Fibroblast of lung (primary cell): ENCODE results near the gene NKX1-2.

ENCODE experiments used
- EZH2 ChIP-seq: IDR thresholded peaks from 2 replicates; pipeline ENCODE4 v1.5.1; 2012; ENCODE audit warnings: low read length, control low read depth, mild to moderate bottlenecking; ENCODE audit errors: missing control alignments
- TF ChIP-seq, protein P1 (sequence below), 2 donors: IDR thresholded peaks in 1 of 2; conservative IDR thresholded peaks in 1 of 2; 1 replicate in 1 of 2; 2 replicates in 1 of 2; pipeline ENCODE4 v1.5.1; 2011 to 2012; ENCODE audit warnings: low read length in 2 of 2, control low read depth in 1 of 2, inconsistent platforms in 1 of 2, low read depth in 1 of 2, mild to moderate bottlenecking in 1 of 2

DNA sequence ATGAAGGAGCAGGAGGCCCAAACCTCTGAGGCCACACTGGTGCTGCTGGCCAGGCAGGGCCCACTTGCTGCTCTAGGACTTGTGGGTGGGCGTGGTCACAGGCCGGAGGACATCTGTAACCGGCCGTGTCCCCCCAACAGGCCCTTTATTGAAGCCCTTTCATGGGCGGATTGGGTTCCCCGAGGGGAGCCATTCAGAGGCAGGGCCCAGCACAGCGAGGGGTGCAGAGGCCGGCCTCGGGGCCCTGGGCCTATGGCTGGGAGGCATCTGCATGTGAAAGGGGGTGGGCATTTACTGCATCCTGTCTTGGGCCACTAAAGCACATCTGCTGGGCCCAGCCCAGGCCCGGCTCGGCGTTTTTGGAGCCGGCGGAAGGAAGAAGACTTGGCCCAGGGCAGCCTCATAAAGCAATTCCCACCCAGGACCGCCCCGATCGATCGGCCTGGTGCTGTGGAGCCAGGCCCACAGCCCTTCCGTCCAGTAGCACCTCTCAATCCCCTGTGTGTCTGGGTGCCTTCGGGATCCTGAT, 20.2 kb upstream of the NKX1-2 start:
- TF ChIP-seq, protein P1, sequence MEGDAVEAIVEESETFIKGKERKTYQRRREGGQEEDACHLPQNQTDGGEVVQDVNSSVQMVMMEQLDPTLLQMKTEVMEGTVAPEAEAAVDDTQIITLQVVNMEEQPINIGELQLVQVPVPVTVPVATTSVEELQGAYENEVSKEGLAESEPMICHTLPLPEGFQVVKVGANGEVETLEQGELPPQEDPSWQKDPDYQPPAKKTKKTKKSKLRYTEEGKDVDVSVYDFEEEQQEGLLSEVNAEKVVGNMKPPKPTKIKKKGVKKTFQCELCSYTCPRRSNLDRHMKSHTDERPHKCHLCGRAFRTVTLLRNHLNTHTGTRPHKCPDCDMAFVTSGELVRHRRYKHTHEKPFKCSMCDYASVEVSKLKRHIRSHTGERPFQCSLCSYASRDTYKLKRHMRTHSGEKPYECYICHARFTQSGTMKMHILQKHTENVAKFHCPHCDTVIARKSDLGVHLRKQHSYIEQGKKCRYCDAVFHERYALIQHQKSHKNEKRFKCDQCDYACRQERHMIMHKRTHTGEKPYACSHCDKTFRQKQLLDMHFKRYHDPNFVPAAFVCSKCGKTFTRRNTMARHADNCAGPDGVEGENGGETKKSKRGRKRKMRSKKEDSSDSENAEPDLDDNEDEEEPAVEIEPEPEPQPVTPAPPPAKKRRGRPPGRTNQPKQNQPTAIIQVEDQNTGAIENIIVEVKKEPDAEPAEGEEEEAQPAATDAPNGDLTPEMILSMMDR (conservative IDR thresholded peaks at IDR 0.05 in 1 of 2, IDR thresholded peaks at IDR 0.05 in 1 of 2; ENCODE audit: low read depth in 1 of 2, low read length in 2 of 2) = no peak
- TF ChIP-seq EZH2 = no peak
